Measurements from ENCODE around the gene GREB1L.

GREB1L gene

GRCh38 chr18:21241301-21242048, 557 bp upstream of the GREB1L start:
- Histone ChIP-seq H2AFZ (ENCODE audit: low read length) (no peak overlapping the region), H3K36me3 (ENCODE audit: insufficient read depth, low read length) (no peaks in the 10 kb centered on the region), H3K4me3 (ENCODE audit: low read depth, low read length, poor library complexity, severe bottlenecking) (no peak overlapping the region), H3K4me2 (ENCODE audit: low read length) (no peak overlapping the region), H4K20me1 (ENCODE audit: insufficient read depth, low read length) (no peaks in the 10 kb centered on the region), H3K9ac (ENCODE audit: low read length) (no peak overlapping the region), H3K27ac (ENCODE audit: low read depth, low read length, poor library complexity, severe bottlenecking) (no peak overlapping the region), H3K27me3 (ENCODE audit: insufficient read depth, low read length) (no peaks in the 10 kb centered on the region), H3K9me3 (ENCODE audit: low read length) (no peaks in the 10 kb centered on the region), H3K4me1 (ENCODE audit: insufficient read depth, low read length, severe bottlenecking) (no peaks in the 10 kb centered on the region), H3K9me2 (ENCODE audit: low read depth, low read length) (no peaks in the 10 kb centered on the region), H3F3A (ENCODE audit: insufficient read depth, low read length) (no peaks in the 10 kb centered on the region), H3K79me2 (ENCODE audit: insufficient read depth, low read length) (no peaks in the 10 kb centered on the region)
- TF ChIP-seq EZH2 (IDR thresholded peaks at IDR 0.05; ENCODE audit: borderline replicate concordance, low read length) (no peak), CTCF (IDR thresholded peaks at IDR 0.05; ENCODE audit: low read length) (no peak)

- Histone ChIP-seq H3K4me1 (ENCODE audit: insufficient read depth, low read length, severe bottlenecking) (no peaks in the 10 kb centered on the region), H3K9ac (ENCODE audit: low read length) (no peak overlapping the region), H3K9me3 (ENCODE audit: low read length) (no peaks in the 10 kb centered on the region), H3K27ac (ENCODE audit: low read depth, low read length, poor library complexity, severe bottlenecking) (no peak overlapping the region), H3K4me3 (ENCODE audit: low read depth, low read length, poor library complexity, severe bottlenecking) (no peak overlapping the region), H3K27me3 (ENCODE audit: insufficient read depth, low read length) (no peaks in the 10 kb centered on the region), H3F3A (ENCODE audit: insufficient read depth, low read length) (no peaks in the 10 kb centered on the region), H2AFZ (ENCODE audit: low read length) (no peak overlapping the region), H3K79me2 (ENCODE audit: insufficient read depth, low read length) (no peaks in the 10 kb centered on the region), H3K4me2 (ENCODE audit: low read length) (no peak overlapping the region), H4K20me1 (ENCODE audit: insufficient read depth, low read length) (no peaks in the 10 kb centered on the region), H3K36me3 (ENCODE audit: insufficient read depth, low read length) (no peaks in the 10 kb centered on the region), H3K9me2 (ENCODE audit: low read depth, low read length) (no peaks in the 10 kb centered on the region)
- TF ChIP-seq EZH2 (IDR thresholded peaks at IDR 0.05; ENCODE audit: borderline replicate concordance, low read length) (no peak), CTCF (IDR thresholded peaks at IDR 0.05; ENCODE audit: low read length) (no peak)
Observed at GRCh38 chr18:21242780-21243401, 859 bp downstream of the GREB1L start.

- H2AFZ ChIP-seq (ENCODE audit: low read length), result no peak overlapping the region
- no peak overlapping the region for H3K4me3 ChIP-seq (ENCODE audit: low read depth, low read length, poor library complexity, severe bottlenecking)
- no peak overlapping the region for H3K4me2 ChIP-seq (ENCODE audit: low read length)
- no peaks in the 10 kb centered on the region for H3K27me3 ChIP-seq (ENCODE audit: insufficient read depth, low read length)
- H3K36me3 ChIP-seq (ENCODE audit: insufficient read depth, low read length), result no peaks in the 10 kb centered on the region
- no peaks in the 10 kb centered on the region for H3K79me2 ChIP-seq (ENCODE audit: insufficient read depth, low read length)
- H3K9ac ChIP-seq (ENCODE audit: low read length), result no peak overlapping the region
- no peak overlapping the region for H3K27ac ChIP-seq (ENCODE audit: low read depth, low read length, poor library complexity, severe bottlenecking)
- TF ChIP-seq CTCF (IDR thresholded peaks at IDR 0.05; ENCODE audit: low read length) (no peak), EZH2 (IDR thresholded peaks at IDR 0.05; ENCODE audit: borderline replicate concordance, low read length) (no peak)
- no peaks in the 10 kb centered on the region for H4K20me1 ChIP-seq (ENCODE audit: insufficient read depth, low read length)
- H3K9me3 ChIP-seq (ENCODE audit: low read length), result no peaks in the 10 kb centered on the region
- no peaks in the 10 kb centered on the region for H3F3A ChIP-seq (ENCODE audit: insufficient read depth, low read length)
- no peaks in the 10 kb centered on the region for H3K9me2 ChIP-seq (ENCODE audit: low read depth, low read length)
- H3K4me1 ChIP-seq (ENCODE audit: insufficient read depth, low read length, severe bottlenecking), result no peaks in the 10 kb centered on the region
Observed at GRCh38 chr18:21254576-21254975, 12.5 kb downstream of the GREB1L start.
